Measurements from ENCODE around the gene POLR2E. TPM values are rescaled to one million over a fixed set of nuclear protein-coding genes. Genes with fewer than 3 reads are reported as not detected.

The POLR2E gene
- polyA plus RNA-seq, 1 donor from 2014 or later: 172 TPM

GRCh38 chr19:1113030-1113985 lies 18.1 kb upstream of the POLR2E start:
- H3K79me2 ChIP-seq (replicated peaks; ENCODE audit: insufficient read depth, low read length): no peaks in the 10 kb centered on the region
- H4K20me1 ChIP-seq (ENCODE audit: insufficient read depth): no peaks in the 10 kb centered on the region
- no peak overlapping the region for H2AFZ ChIP-seq (ENCODE audit: low read depth, low read length)
- no peaks in the 10 kb centered on the region for H3K9me3 ChIP-seq (ENCODE audit: low read length)
- H3F3A ChIP-seq (ENCODE audit: insufficient read depth, low read length, poor library complexity, severe bottlenecking): no peaks in the 10 kb centered on the region
- no peak overlapping the region for H3K4me2 ChIP-seq (ENCODE audit: low read length)
- no peak overlapping the region for H3K9ac ChIP-seq (ENCODE audit: low read length)
- TF ChIP-seq, protein P1, sequence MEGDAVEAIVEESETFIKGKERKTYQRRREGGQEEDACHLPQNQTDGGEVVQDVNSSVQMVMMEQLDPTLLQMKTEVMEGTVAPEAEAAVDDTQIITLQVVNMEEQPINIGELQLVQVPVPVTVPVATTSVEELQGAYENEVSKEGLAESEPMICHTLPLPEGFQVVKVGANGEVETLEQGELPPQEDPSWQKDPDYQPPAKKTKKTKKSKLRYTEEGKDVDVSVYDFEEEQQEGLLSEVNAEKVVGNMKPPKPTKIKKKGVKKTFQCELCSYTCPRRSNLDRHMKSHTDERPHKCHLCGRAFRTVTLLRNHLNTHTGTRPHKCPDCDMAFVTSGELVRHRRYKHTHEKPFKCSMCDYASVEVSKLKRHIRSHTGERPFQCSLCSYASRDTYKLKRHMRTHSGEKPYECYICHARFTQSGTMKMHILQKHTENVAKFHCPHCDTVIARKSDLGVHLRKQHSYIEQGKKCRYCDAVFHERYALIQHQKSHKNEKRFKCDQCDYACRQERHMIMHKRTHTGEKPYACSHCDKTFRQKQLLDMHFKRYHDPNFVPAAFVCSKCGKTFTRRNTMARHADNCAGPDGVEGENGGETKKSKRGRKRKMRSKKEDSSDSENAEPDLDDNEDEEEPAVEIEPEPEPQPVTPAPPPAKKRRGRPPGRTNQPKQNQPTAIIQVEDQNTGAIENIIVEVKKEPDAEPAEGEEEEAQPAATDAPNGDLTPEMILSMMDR (IDR thresholded peaks at IDR 0.05; ENCODE audit: poor library complexity, severe bottlenecking): peak; percentile 41
- no peak for TF ChIP-seq MXI1 (conservative IDR thresholded peaks at IDR 0.05; ENCODE audit: poor library complexity, severe bottlenecking)
- H3K36me3 ChIP-seq (ENCODE audit: insufficient read depth, low read length): no peaks in the 10 kb centered on the region
- H3K27me3 ChIP-seq (ENCODE audit: insufficient read depth, low read depth, low read length): no peaks in the 10 kb centered on the region
- no peaks in the 10 kb centered on the region for H3K9me2 ChIP-seq (ENCODE audit: insufficient read depth, low read length)
- no peak overlapping the region for H3K27ac ChIP-seq (ENCODE audit: low read length)
- no peak overlapping the region for H3K4me3 ChIP-seq (ENCODE audit: low read length)

DNA sequence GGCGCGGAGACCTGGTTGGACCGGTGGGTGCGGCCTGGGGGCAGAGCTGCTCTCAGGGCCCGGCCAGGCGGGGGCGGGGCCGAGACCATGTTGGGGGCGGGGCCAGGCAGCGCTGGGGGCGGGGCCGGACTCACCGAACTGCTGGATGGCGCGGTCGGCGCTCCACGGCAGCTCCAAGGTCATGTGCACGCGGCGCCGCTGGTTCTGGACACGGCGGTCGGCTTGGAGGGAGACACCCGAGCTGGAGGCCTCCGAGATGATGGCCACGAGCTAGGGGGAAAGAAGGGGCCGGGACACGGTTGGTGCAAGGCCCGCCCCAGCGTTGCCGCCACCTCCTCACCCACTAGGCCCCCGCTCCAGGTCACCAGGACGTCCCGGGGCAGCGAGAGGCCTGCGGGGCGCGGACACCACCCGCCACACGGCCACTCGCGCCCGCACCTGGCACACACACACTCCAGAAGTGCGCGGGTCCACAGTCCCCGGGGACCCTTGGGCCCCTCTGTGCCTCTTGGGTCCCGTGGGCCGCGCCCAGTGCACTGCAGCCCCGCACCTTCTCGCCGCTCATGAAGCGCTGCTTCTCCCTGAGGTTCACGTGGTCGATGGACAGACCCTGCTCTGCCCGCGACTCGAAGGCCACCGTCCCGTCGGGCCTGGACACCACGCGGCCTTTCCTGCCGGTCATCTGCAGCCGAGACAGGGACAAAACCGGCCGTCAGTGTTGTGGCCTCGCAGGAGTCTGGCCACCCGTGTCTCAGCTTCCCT lies 17.3 kb upstream of the POLR2E start:
- Histone ChIP-seq H3K36me3 (ENCODE audit: insufficient read depth, low read length) (no peaks in the 10 kb centered on the region), H2AFZ (ENCODE audit: low read depth, low read length) (no peak overlapping the region), H3K9me2 (ENCODE audit: insufficient read depth, low read length) (no peaks in the 10 kb centered on the region), H3F3A (ENCODE audit: insufficient read depth, low read length, poor library complexity, severe bottlenecking) (no peaks in the 10 kb centered on the region), H4K20me1 (ENCODE audit: insufficient read depth) (no peaks in the 10 kb centered on the region), H3K27me3 (ENCODE audit: insufficient read depth, low read depth, low read length) (no peaks in the 10 kb centered on the region), H3K9ac (ENCODE audit: low read length) (no peak overlapping the region), H3K9me3 (ENCODE audit: low read length) (no peaks in the 10 kb centered on the region), H3K79me2 (replicated peaks; ENCODE audit: insufficient read depth, low read length) (no peaks in the 10 kb centered on the region), H3K4me2 (ENCODE audit: low read length) (no peak overlapping the region), H3K4me3 (ENCODE audit: low read length) (no peak overlapping the region), H3K27ac (ENCODE audit: low read length) (no peak overlapping the region)
- no peak for TF ChIP-seq TAF1 (IDR thresholded peaks at IDR 0.05; ENCODE audit: low read depth)
- no peak for TF ChIP-seq RAD21 (conservative IDR thresholded peaks at IDR 0.05)
- TF ChIP-seq EP300 (conservative IDR thresholded peaks at IDR 0.05; ENCODE audit: poor library complexity, severe bottlenecking): no peak
- TF ChIP-seq, protein P1 (IDR thresholded peaks at IDR 0.05; ENCODE audit: poor library complexity, severe bottlenecking): no peak
- TF ChIP-seq MXI1 (conservative IDR thresholded peaks at IDR 0.05; ENCODE audit: poor library complexity, severe bottlenecking): no peak
- no peak for TF ChIP-seq POLR2AphosphoS5 (IDR thresholded peaks at IDR 0.05)
- no peak for TF ChIP-seq EZH2 (IDR thresholded peaks at IDR 0.05; ENCODE audit: borderline replicate concordance, insufficient read depth, low read length, poor library complexity, severe bottlenecking)
- no peak for TF ChIP-seq SMC3 (conservative IDR thresholded peaks at IDR 0.05; ENCODE audit: poor library complexity)
